H7 (cell line): Measurements from ENCODE around the gene CEP350. TPM values are rescaled to one million over a fixed set of nuclear protein-coding genes. Genes with fewer than 3 reads are reported as not detected.
"Not testable (repeated sequence)": the region's sequence is repeated elsewhere in the genome, so short reads cannot be mapped to it uniquely, and the experiment has no call there.

Experiments used
- DNase-seq: peaks from one replicate; pipeline ENCODE4 v3.0.0; 2012
- H3K27me3 ChIP-seq: 2 replicates; pipeline ENCODE4 v1.6.0; 2011; ENCODE audit warnings: mild to moderate bottlenecking, low read length; ENCODE audit not compliant: control insufficient read depth, insufficient read depth
- H3K36me3 ChIP-seq: replicated peaks from 2 replicates; pipeline ENCODE4 v1.5.1; 2011; ENCODE audit warnings: low read length; ENCODE audit not compliant: control insufficient read depth, insufficient read depth
- H3K4me3 ChIP-seq: 2 replicates; pipeline ENCODE4 v1.5.1; 2011; ENCODE audit warnings: low read depth, mild to moderate bottlenecking, control low read depth, low read length, moderate library complexity; ENCODE audit not compliant: insufficient read depth
- total RNA-seq: library from RNA; depleted of rRNA; stranded (reverse); fragments of >200 nt; shearing (Covaris generic); gene quantifications from 2 replicates; pipeline ENCODE4 v1.2.3, GENCODE V29; 2014

The CEP350 gene
- total RNA-seq, 1 experiment from 2014 or later = 22.2 TPM

- Histone ChIP-seq H3K4me3 (no peak overlapping the region), H3K36me3 (no peaks in the 10 kb centered on the region), H3K27me3 (no peaks in the 10 kb centered on the region)
- DNase-seq = no peak
Measured at GRCh38 chr1:179958359-179958758, 3.7 kb downstream of the CEP350 start.

GRCh38 chr1:179962168-179962567 lies 7.6 kb downstream of the CEP350 start:
- not testable (repeated sequence) for H3K4me3 ChIP-seq, DNase-seq, H3K36me3 ChIP-seq, H3K27me3 ChIP-seq

- no peaks in the 10 kb centered on the region for H3K36me3 ChIP-seq
- DNase-seq = no peak
- H3K27me3 ChIP-seq = no peaks in the 10 kb centered on the region
- no peak overlapping the region for H3K4me3 ChIP-seq
Measured at GRCh38 chr1:179966551-179966950, 11.9 kb downstream of the CEP350 start.

GRCh38 chr1:179968284-179968993 lies 13.8 kb downstream of the CEP350 start:
- H3K27me3 ChIP-seq = no peaks in the 10 kb centered on the region
- DNase-seq = no peak
- H3K36me3 ChIP-seq = no peaks in the 10 kb centered on the region
- H3K4me3 ChIP-seq = no peak overlapping the region

- Histone ChIP-seq H3K27me3 (no peaks in the 10 kb centered on the region), H3K36me3 (no peaks in the 10 kb centered on the region), H3K4me3 (no peak overlapping the region)
- no peak for DNase-seq
Measured at GRCh38 chr1:179968994-179969919, 14.6 kb downstream of the CEP350 start.

- H3K36me3 ChIP-seq = no peaks in the 10 kb centered on the region
- DNase-seq = no peak
- no peak overlapping the region for H3K4me3 ChIP-seq
- no peaks in the 10 kb centered on the region for H3K27me3 ChIP-seq
Measured at GRCh38 chr1:179969962-179970361, 15.4 kb downstream of the CEP350 start.

GRCh38 chr1:179971563-179972496 lies 17.2 kb downstream of the CEP350 start:
- no peaks in the 10 kb centered on the region for H3K27me3 ChIP-seq
- H3K36me3 ChIP-seq = no peaks in the 10 kb centered on the region
- H3K4me3 ChIP-seq = no peak overlapping the region
- DNase-seq = no peak

- Histone ChIP-seq H3K36me3 (no peaks in the 10 kb centered on the region), H3K27me3 (no peaks in the 10 kb centered on the region), H3K4me3 (no peak overlapping the region)
- DNase-seq = no peak
Measured at GRCh38 chr1:179973198-179974110, 18.8 kb downstream of the CEP350 start.

GRCh38 chr1:179976970-179977651 lies 22.5 kb downstream of the CEP350 start:
- H3K4me3 ChIP-seq = no peak overlapping the region
- no peaks in the 10 kb centered on the region for H3K27me3 ChIP-seq
- no peaks in the 10 kb centered on the region for H3K36me3 ChIP-seq
- peak; percentile 31 for DNase-seq

- no peak for DNase-seq
- Histone ChIP-seq H3K27me3 (no peaks in the 10 kb centered on the region), H3K36me3 (no peaks in the 10 kb centered on the region), H3K4me3 (no peak overlapping the region)
Measured at GRCh38 chr1:179978199-179979079, 23.8 kb downstream of the CEP350 start.

GRCh38 chr1:179984101-179984500 lies 29.5 kb downstream of the CEP350 start:
- Histone ChIP-seq H3K27me3 (no peaks in the 10 kb centered on the region), H3K36me3 (no peaks in the 10 kb centered on the region), H3K4me3 (no peak overlapping the region)
- no peak for DNase-seq

- H3K36me3 ChIP-seq = no peaks in the 10 kb centered on the region
- H3K27me3 ChIP-seq = no peaks in the 10 kb centered on the region
- DNase-seq = no peak
- no peak overlapping the region for H3K4me3 ChIP-seq
Measured at GRCh38 chr1:179984942-179985341, 30.3 kb downstream of the CEP350 start.
